Activated CD4-positive, alpha-beta memory T cell treated with anti-CD3 and anti-CD28 coated beads for 36 hours (primary cell): Measurements from ENCODE around the gene CAPN14. TPM values are rescaled to one million over a fixed set of nuclear protein-coding genes. Genes with fewer than 3 reads are reported as not detected.

ENCODE experiments used
- CTCF ChIA-PET: fragments of 350-600 bp; sonication (Branson Sonifier 250); formaldehyde crosslinking; loops from one replicate; lab custom pipeline; 2021; ENCODE audit warnings: antibody characterized with exemption, inconsistent platforms; lab: Charles Lee
- POLR2A ChIA-PET: fragments of 350-600 bp; sonication (Branson Sonifier 250); formaldehyde crosslinking; loops from one replicate; lab custom pipeline; 2021; ENCODE audit warnings: antibody characterized with exemption; lab: Charles Lee
- DNase-seq: peaks from one replicate; pipeline ENCODE4 v3.0.0-alpha.2; 2020
- H3K27ac Mint-ChIP-seq: one replicate; pipeline ENCODE4 v1.8.0; 2021; ENCODE audit warnings: mixed read lengths
- H3K27me3 Mint-ChIP-seq: one replicate; pipeline ENCODE4 v1.8.0; 2021; ENCODE audit warnings: mixed read lengths
- H3K36me3 Mint-ChIP-seq: one replicate; pipeline ENCODE4 v1.8.0; 2021; ENCODE audit warnings: mixed read lengths
- H3K4me1 Mint-ChIP-seq: one replicate; pipeline ENCODE4 v1.8.0; 2021; ENCODE audit warnings: low read depth, mixed read lengths
- H3K4me3 Mint-ChIP-seq: one replicate; pipeline ENCODE4 v1.8.0; 2021; ENCODE audit warnings: mild to moderate bottlenecking, mixed read lengths
- H3K9me3 Mint-ChIP-seq: one replicate; pipeline ENCODE4 v1.8.0; 2021; ENCODE audit warnings: mixed read lengths
- intact Hi-C: fragments of 100-400 bp; cut with micrococcal nuclease; formaldehyde crosslinking; loops from one replicate; pipeline ENCODE4 v1.15.1; 2023
- total RNA-seq, 2 experiments: library from RNA; stranded (reverse); gene quantifications; one replicate each; pipeline ENCODE4 v1.2.3, GENCODE V29; 2021

Gene CAPN14
- total RNA-seq, 2 experiments from 2014 or later, result 0.19 to 0.39 TPM

GRCh38 chr2:31253356-31254131 is 36.2 kb upstream of the CAPN14 start:
- CTCF ChIA-PET, result no interaction called here
- POLR2A ChIA-PET, result no interaction called here

GRCh38 chr2:31251851-31252250 is 34.5 kb upstream of the CAPN14 start:
- no peaks in the 10 kb centered on the region for H3K4me1 Mint-ChIP-seq
- H3K36me3 Mint-ChIP-seq, result no peaks in the 10 kb centered on the region
- H3K9me3 Mint-ChIP-seq, result no peaks in the 10 kb centered on the region
- no peak overlapping the region for H3K4me3 Mint-ChIP-seq
- intact Hi-C loops, result no loop called here
- no peaks in the 10 kb centered on the region for H3K27me3 Mint-ChIP-seq
- DNase-seq, result no peak
- H3K27ac Mint-ChIP-seq, result no peak overlapping the region
- ChIA-PET POLR2A (no interaction called here), CTCF (interaction anchor here (1.0 kb wide), 1 partner anchor 9 kb away, joined by 3 read pairs; no protein-coding TSS in a partner anchor)

More at GRCh38 chr2:31253356-31254131, 36.2 kb upstream of the CAPN14 start:
- no peaks in the 10 kb centered on the region for H3K36me3 Mint-ChIP-seq
- no peak for DNase-seq
- intact Hi-C loops, result no loop called here
- H3K27ac Mint-ChIP-seq, result no peak overlapping the region
- no peaks in the 10 kb centered on the region for H3K4me1 Mint-ChIP-seq
- no peaks in the 10 kb centered on the region for H3K9me3 Mint-ChIP-seq
- H3K4me3 Mint-ChIP-seq, result no peak overlapping the region
- no peaks in the 10 kb centered on the region for H3K27me3 Mint-ChIP-seq

GRCh38 chr2:31251018-31251417 is 33.7 kb upstream of the CAPN14 start:
- CTCF ChIA-PET, result no interaction called here
- Mint-ChIP-seq H3K9me3 (no peaks in the 10 kb centered on the region), H3K4me3 (no peak overlapping the region), H3K4me1 (no peaks in the 10 kb centered on the region), H3K36me3 (no peaks in the 10 kb centered on the region), H3K27me3 (no peaks in the 10 kb centered on the region), H3K27ac (no peak overlapping the region)
- POLR2A ChIA-PET, result no interaction called here
- no peak for DNase-seq
- intact Hi-C loops, result no loop called here

GRCh38 chr2:31249009-31249690 is 31.8 kb upstream of the CAPN14 start:
- H3K9me3 Mint-ChIP-seq, result no peaks in the 10 kb centered on the region
- intact Hi-C loops, result no loop called here
- H3K4me3 Mint-ChIP-seq, result no peak overlapping the region
- POLR2A ChIA-PET, result no interaction called here
- no peaks in the 10 kb centered on the region for H3K27me3 Mint-ChIP-seq
- H3K27ac Mint-ChIP-seq, result no peak overlapping the region
- H3K4me1 Mint-ChIP-seq, result no peaks in the 10 kb centered on the region
- DNase-seq, result no peak
- CTCF ChIA-PET, result interaction anchor here (1.4 kb wide), 1 partner anchor 81 kb away, joined by 3 read pairs; no protein-coding TSS in a partner anchor
- no peaks in the 10 kb centered on the region for H3K36me3 Mint-ChIP-seq

- H3K27ac Mint-ChIP-seq, result no peak overlapping the region
- intact Hi-C loops, result no loop called here
- H3K4me3 Mint-ChIP-seq, result no peak overlapping the region
- H3K36me3 Mint-ChIP-seq, result no peaks in the 10 kb centered on the region
- CTCF ChIA-PET, result interaction anchor here (1.4 kb wide), 1 partner anchor 80 kb away, joined by 3 read pairs; no protein-coding TSS in a partner anchor
- no peaks in the 10 kb centered on the region for H3K4me1 Mint-ChIP-seq
- DNase-seq, result no peak
- POLR2A ChIA-PET, result no interaction called here
- H3K9me3 Mint-ChIP-seq, result no peaks in the 10 kb centered on the region
- no peaks in the 10 kb centered on the region for H3K27me3 Mint-ChIP-seq
These were observed 30.8 kb upstream of the CAPN14 start for GRCh38 chr2:31248139-31248538.

GRCh38 chr2:31247711-31248110 is 30.4 kb upstream of the CAPN14 start:
- no peaks in the 10 kb centered on the region for H3K9me3 Mint-ChIP-seq
- ChIA-PET POLR2A (no interaction called here), CTCF (no interaction called here)
- H3K4me3 Mint-ChIP-seq, result no peak overlapping the region
- no peaks in the 10 kb centered on the region for H3K27me3 Mint-ChIP-seq
- H3K36me3 Mint-ChIP-seq, result no peaks in the 10 kb centered on the region
- no peak for DNase-seq
- intact Hi-C loops, result no loop called here
- no peak overlapping the region for H3K27ac Mint-ChIP-seq
- no peaks in the 10 kb centered on the region for H3K4me1 Mint-ChIP-seq

- no peaks in the 10 kb centered on the region for H3K4me1 Mint-ChIP-seq
- intact Hi-C loops, result no loop called here
- H3K27me3 Mint-ChIP-seq, result no peaks in the 10 kb centered on the region
- no peaks in the 10 kb centered on the region for H3K9me3 Mint-ChIP-seq
- no peak overlapping the region for H3K27ac Mint-ChIP-seq
- CTCF ChIA-PET, result no interaction called here
- POLR2A ChIA-PET, result no interaction called here
- no peak for DNase-seq
- no peaks in the 10 kb centered on the region for H3K36me3 Mint-ChIP-seq
- no peak overlapping the region for H3K4me3 Mint-ChIP-seq
These were observed 29.0 kb upstream of the CAPN14 start for GRCh38 chr2:31246184-31246852.

DNA sequence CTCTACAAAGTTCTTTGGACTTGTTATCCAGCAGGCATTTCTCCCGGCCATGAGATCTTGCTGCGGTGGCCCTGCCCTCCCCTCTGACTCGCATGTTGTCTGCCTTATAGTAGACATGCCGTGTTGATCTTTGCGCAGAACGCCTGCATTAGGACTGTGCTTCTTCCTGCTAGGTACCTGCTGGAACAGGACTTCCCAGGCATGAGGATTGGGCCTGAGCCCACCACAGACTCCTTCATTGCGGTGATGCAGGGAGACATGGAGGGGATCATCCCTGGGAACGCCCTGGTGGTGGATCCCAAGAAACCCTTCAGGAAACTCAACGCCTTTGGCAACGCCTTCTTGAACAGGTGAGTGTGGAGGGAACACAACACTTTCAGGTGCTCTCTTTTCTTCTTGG is 26.8 kb upstream of the CAPN14 start:
- intact Hi-C loops, result no loop called here
- no peak for DNase-seq
- Mint-ChIP-seq H3K36me3 (no peaks in the 10 kb centered on the region), H3K27ac (no peak overlapping the region), H3K4me3 (no peak overlapping the region), H3K4me1 (no peaks in the 10 kb centered on the region), H3K9me3 (no peaks in the 10 kb centered on the region), H3K27me3 (no peaks in the 10 kb centered on the region)
- ChIA-PET POLR2A (no interaction called here), CTCF (no interaction called here)

DNA sequence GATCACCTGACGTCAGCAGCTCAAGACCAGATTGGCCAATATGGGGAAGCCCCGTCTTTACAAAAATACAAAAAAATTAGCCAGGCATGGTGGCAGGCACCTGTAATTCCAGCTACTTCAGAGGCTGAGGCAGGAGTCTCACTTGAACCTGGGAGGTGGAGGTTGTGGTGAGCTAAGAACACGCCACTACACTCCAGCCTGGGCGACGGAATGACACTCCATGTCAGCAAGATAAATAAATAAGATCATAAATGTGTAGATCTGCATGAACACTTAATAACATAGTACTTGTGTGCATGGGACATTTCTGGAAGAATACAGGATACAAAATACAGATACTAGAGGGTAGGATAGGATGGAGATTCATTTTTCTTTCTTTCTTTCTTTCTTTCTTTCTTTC is 25.7 kb upstream of the CAPN14 start:
- Mint-ChIP-seq H3K27ac (no peak overlapping the region), H3K4me1 (no peaks in the 10 kb centered on the region), H3K9me3 (no peaks in the 10 kb centered on the region), H3K36me3 (no peaks in the 10 kb centered on the region), H3K4me3 (no peak overlapping the region), H3K27me3 (no peaks in the 10 kb centered on the region)
- intact Hi-C loops, result no loop called here
- DNase-seq, result no peak
- CTCF ChIA-PET, result interaction anchor here (0.6 kb wide), 1 partner anchor 9 kb away, joined by 3 read pairs; no protein-coding TSS in a partner anchor
- POLR2A ChIA-PET, result no interaction called here

DNA sequence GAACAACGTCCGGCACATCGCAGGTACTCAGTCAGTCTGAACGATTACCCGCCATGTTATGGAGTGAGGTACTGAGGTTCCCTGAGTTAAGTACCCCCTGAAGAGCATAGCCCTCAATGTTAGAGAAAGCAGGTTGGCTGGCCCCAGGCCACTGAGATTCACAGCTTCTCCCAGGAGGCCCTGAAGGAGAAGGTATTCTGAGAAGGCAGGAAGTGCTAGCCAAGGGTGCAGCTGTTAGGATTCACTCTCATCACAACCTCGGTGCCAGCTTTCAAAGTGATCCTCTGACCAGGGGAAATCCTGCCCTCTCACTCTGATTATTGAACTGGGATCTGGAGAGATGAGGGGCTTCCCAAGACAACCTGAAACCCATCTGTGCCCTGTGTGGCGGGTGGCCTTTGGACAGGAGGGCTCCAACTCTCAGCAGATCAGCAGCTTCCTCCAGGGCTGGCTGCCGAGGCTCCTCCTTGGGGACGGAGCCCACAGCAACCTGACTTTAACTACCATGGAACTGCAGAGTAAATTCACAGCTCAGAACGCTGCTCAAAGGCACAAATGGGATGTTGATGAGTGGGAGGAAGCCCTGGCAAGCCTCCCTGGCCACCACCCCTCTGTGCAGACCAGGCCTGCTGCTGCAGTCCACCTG is 24.4 kb upstream of the CAPN14 start:
- DNase-seq, result no peak
- H3K9me3 Mint-ChIP-seq, result no peaks in the 10 kb centered on the region
- no peaks in the 10 kb centered on the region for H3K27me3 Mint-ChIP-seq
- ChIA-PET CTCF (no interaction called here), POLR2A (no interaction called here)
- H3K27ac Mint-ChIP-seq, result no peak overlapping the region
- intact Hi-C loops, result no loop called here
- no peaks in the 10 kb centered on the region for H3K4me1 Mint-ChIP-seq
- H3K36me3 Mint-ChIP-seq, result no peaks in the 10 kb centered on the region
- no peak overlapping the region for H3K4me3 Mint-ChIP-seq

DNA sequence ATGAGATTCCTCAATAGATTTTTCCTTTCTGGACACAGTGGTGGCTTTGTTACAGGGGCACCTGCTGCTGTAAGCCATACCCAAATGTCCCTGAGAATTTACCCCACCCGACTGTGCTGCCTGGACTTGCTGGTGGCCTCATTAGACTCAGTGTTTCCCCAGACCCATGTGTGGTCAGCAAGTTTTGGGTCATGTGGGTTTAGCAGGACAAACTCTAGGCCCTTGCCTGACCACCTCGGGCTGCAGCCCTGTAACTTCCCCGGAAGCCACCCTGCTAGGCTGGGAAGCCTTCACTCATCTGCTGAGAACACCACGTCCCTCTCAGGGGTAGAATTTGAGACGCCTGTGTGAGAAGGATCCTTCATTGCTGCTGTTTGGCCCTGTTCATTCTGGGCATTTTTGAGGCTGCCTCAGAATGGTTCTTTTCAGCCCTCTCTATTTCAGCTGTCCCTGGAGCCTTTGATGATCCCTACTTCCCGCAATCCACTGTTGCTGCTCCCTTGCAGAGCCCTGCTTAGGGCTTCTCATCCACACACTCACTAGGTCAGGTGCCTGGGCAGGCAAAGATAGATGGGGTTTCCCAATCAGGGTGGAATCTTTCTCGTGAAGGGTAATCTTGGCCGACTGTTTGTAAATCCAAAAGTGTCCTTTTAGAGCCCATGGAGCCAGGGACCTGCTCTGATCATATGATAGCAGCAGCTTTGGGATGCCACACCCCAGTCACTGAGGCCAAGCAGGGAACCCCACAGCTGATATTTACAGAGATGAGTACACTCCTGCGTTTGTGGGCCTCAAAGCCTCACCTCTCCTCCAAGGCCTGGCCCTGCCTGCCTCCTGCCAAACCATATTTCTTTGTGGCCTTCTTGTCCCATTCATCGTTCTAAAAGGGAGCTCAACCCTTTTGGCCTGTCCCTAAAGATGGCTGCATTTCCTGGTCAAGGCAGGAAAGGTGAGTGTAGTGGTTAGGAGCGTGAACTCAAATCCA is 23.4 kb upstream of the CAPN14 start:
- no peaks in the 10 kb centered on the region for H3K4me1 Mint-ChIP-seq
- no peaks in the 10 kb centered on the region for H3K9me3 Mint-ChIP-seq
- intact Hi-C loops, result no loop called here
- H3K4me3 Mint-ChIP-seq, result no peak overlapping the region
- CTCF ChIA-PET, result no interaction called here
- DNase-seq, result no peak
- no peaks in the 10 kb centered on the region for H3K36me3 Mint-ChIP-seq
- no peaks in the 10 kb centered on the region for H3K27me3 Mint-ChIP-seq
- POLR2A ChIA-PET, result no interaction called here
- no peak overlapping the region for H3K27ac Mint-ChIP-seq
